RWPE1 (cell line): ENCODE measurements around the gene UGT1A10.
A peak's percentile ranks its signal among the peaks of the same experiment; 100 is the strongest.
"Not testable (repeated sequence)": the region's sequence is repeated elsewhere in the genome, so short reads cannot be mapped to it uniquely, and the experiment has no call there.

Source experiments
- CTCF ChIA-PET: fragments of 350-600 bp; sonication (Branson Sonifier 250); formaldehyde crosslinking; extraction: SDS; loops from one replicate; lab custom pipeline; 2021; lab: Yijun Ruan, JAX
- POLR2A ChIA-PET: fragments of 400-600 bp; formaldehyde crosslinking; extraction: SDS; loops from one replicate; lab custom pipeline; 2020; ENCODE audit warnings: antibody characterized with exemption; ENCODE audit not compliant: low non-redundant PET; lab: Yijun Ruan, JAX
- DNase-seq: peaks from one replicate; pipeline ENCODE4 v3.0.0; 2012; ENCODE audit warnings: low spot score
- H3K27ac ChIP-seq: fragments of 450-650 bp; 2 replicates; pipeline ENCODE4 v1.5.1; 2017
- CTCF ChIP-seq: fragments of 450-650 bp; conservative IDR thresholded peaks from 2 replicates; pipeline ENCODE4 v1.5.1; 2017; ENCODE audit warnings: low read depth, mild to moderate bottlenecking

Gene UGT1A10

DNA sequence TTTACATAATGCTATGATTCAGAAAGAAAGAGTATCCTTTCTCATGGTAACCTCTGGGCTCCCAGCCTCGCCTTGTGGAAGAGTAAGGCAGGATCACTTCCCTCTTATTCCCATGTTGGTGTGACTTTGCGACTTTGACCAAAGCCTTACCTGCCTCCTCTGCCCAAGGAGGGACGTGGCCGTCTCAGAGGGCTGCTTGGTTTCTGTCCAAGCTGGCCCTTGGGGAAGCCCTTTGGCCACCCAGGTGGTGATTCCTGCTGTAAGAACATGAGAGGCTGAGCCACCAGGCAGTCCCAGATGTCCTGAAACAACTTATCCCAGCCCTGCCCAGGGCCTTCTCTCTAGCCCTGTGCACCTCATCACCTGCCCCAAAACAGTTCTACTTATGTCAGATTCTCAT, 62.5 kb downstream of the UGT1A10 start:
- H3K27ac ChIP-seq = peak overlapping the region; percentile 36; the same call in 1 of the 2 replicates
- no peak for DNase-seq
- TF ChIP-seq CTCF = no peak
- ChIA-PET CTCF (no interaction called here), POLR2A (no interaction called here)

DNA sequence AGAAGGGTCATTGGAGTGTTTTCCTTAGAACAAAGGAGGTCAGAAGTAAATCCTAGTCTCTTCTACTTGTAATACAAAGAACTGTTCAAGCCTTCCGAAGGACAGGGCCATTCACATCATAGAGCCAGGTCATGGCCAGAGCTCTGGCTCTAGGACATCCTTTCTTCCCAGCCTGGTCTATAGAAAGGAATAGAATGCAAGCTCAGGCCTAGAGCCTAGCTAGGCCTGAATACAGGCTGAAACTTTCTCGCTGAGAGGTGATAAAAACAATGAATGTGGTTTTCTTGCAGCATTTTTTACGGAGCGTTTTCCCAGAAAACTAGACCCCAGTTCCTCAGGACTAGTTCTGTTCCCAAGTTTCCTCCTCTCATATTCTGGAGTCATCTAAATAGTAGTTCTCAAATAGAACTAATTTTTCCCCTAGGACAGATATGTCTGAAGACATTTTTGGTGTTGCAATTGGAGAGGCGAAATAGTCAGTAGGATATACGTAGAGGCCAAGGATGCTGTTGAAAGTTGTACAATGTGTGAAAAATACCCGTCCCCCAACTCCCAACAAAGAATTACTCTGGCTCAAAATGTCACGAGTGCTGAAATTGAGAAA, 63.3 kb downstream of the UGT1A10 start:
- CTCF ChIA-PET = interaction anchor here (0.6 kb wide), 1 partner anchor 17 kb away, joined by 3 read pairs; no protein-coding TSS in a partner anchor
- DNase-seq = no peak
- TF ChIP-seq CTCF = no peak
- POLR2A ChIA-PET = no interaction called here
- H3K27ac ChIP-seq = peak overlapping the region; percentile 86

- peak overlapping the region; percentile 86 for H3K27ac ChIP-seq
- DNase-seq = no peak
- TF ChIP-seq CTCF = no peak
- ChIA-PET CTCF (interaction anchor here (0.6 kb wide), 1 partner anchor 16 kb away, joined by 3 read pairs; no protein-coding TSS in a partner anchor), POLR2A (no interaction called here)
Observed at GRCh38 chr2:233700028-233700635, 63.9 kb downstream of the UGT1A10 start.

GRCh38 chr2:233700842-233701241, 64.6 kb downstream of the UGT1A10 start:
- CTCF ChIA-PET, H3K27ac ChIP-seq, POLR2A ChIA-PET: not testable (repeated sequence)

GRCh38 chr2:233702238-233702637, 66.0 kb downstream of the UGT1A10 start:
- ChIA-PET CTCF (no interaction called here), POLR2A (no interaction called here)
- no peak for DNase-seq
- TF ChIP-seq CTCF = no peak
- H3K27ac ChIP-seq = no peak overlapping the region

More at GRCh38 chr2:233700842-233701241, 64.6 kb downstream of the UGT1A10 start:
- DNase-seq = not testable (repeated sequence)

- ChIA-PET CTCF (interaction anchor here (0.7 to 1.0 kb wide), 2 partner anchors 10 to 217 kb away, joined by 3 read pairs; no protein-coding TSS in a partner anchor), POLR2A (interaction anchor here (1.3 kb wide), 1 partner anchor 15 kb away, joined by 6 read pairs; no protein-coding TSS in a partner anchor)
- no peak for TF ChIP-seq CTCF
- H3K27ac ChIP-seq = peak overlapping the region; percentile 83
- no peak for DNase-seq
Observed at GRCh38 chr2:233705911-233706506, 69.8 kb downstream of the UGT1A10 start.
